ENCODE results near the gene ROCK2.
"Not testable (repeated sequence)": the region's sequence is repeated elsewhere in the genome, so short reads cannot be mapped to it uniquely, and the experiment has no call there.

The ROCK2 gene

GRCh38 chr2:11236335-11236734, 108.1 kb downstream of the ROCK2 start:
- no peak for DNase-seq (ENCODE audit: low read depth)

- DNase-seq (ENCODE audit: low read depth), result no peak
Measured at GRCh38 chr2:11235583-11235982, 108.9 kb downstream of the ROCK2 start.

GRCh38 chr2:11234309-11234708, 110.1 kb downstream of the ROCK2 start:
- no peak for DNase-seq (ENCODE audit: low read depth)

GRCh38 chr2:11231193-11231592, 113.2 kb downstream of the ROCK2 start:
- not testable (repeated sequence) for DNase-seq (ENCODE audit: low read depth)

GRCh38 chr2:11228692-11229091, 115.7 kb downstream of the ROCK2 start:
- no peak for DNase-seq (ENCODE audit: low read depth)

- no peak for DNase-seq (ENCODE audit: low read depth)
Measured at GRCh38 chr2:11227595-11227994, 116.8 kb downstream of the ROCK2 start.

- no peak for DNase-seq (ENCODE audit: low read depth)
Measured at GRCh38 chr2:11224887-11225286, 119.5 kb downstream of the ROCK2 start.

- DNase-seq (ENCODE audit: low read depth), result no peak
Measured at GRCh38 chr2:11222845-11223244, 121.6 kb downstream of the ROCK2 start.

- no peak for DNase-seq (ENCODE audit: low read depth)
Measured at GRCh38 chr2:11220445-11220844, 124.0 kb downstream of the ROCK2 start.

- no peak for DNase-seq (ENCODE audit: low read depth)
Measured at GRCh38 chr2:11215407-11215806, 129.0 kb downstream of the ROCK2 start.

GRCh38 chr2:11214770-11215169, 129.7 kb downstream of the ROCK2 start:
- DNase-seq (ENCODE audit: low read depth), result no peak

- no peak for DNase-seq (ENCODE audit: low read depth)
Measured at GRCh38 chr2:11213975-11214374, 130.5 kb downstream of the ROCK2 start.

- DNase-seq (ENCODE audit: low read depth), result no peak
Measured at GRCh38 chr2:11213090-11213638, 131.3 kb downstream of the ROCK2 start.

GRCh38 chr2:11212645-11213044, 131.8 kb downstream of the ROCK2 start:
- DNase-seq (ENCODE audit: low read depth), result no peak

- no peak for DNase-seq (ENCODE audit: low read depth)
Measured at GRCh38 chr2:11208083-11208482, 136.4 kb downstream of the ROCK2 start.

GRCh38 chr2:11203480-11203879, 141.0 kb downstream of the ROCK2 start:
- DNase-seq (ENCODE audit: low read depth), result no peak

- DNase-seq (ENCODE audit: low read depth), result no peak
Measured at GRCh38 chr2:11201969-11202368, 142.5 kb downstream of the ROCK2 start.

- DNase-seq (ENCODE audit: low read depth), result no peak
Measured at GRCh38 chr2:11200651-11201050, 143.8 kb downstream of the ROCK2 start.

- no peak for DNase-seq (ENCODE audit: low read depth)
Measured at GRCh38 chr2:11196246-11196645, 148.2 kb downstream of the ROCK2 start.

GRCh38 chr2:11187731-11188130, 156.7 kb downstream of the ROCK2 start:
- no peak for DNase-seq (ENCODE audit: low read depth)

GRCh38 chr2:11187083-11187619, 157.3 kb downstream of the ROCK2 start:
- DNase-seq (ENCODE audit: low read depth), result no peak

GRCh38 chr2:11186145-11186544, 158.3 kb downstream of the ROCK2 start:
- no peak for DNase-seq (ENCODE audit: low read depth)

- no peak for DNase-seq (ENCODE audit: low read depth)
Measured at GRCh38 chr2:11182951-11183350, 161.5 kb downstream of the ROCK2 start.

- DNase-seq (ENCODE audit: low read depth), result no peak
Measured at GRCh38 chr2:11180653-11181052, 163.8 kb downstream of the ROCK2 start.

All from activated T-helper 9 cell treated with anti-CD3 and anti-CD28 coated beads, Interleukin-2, amount 50 U/mL, for 16 hours (primary cell).